ES-I3 (cell line): ENCODE measurements around the gene SRRM5.
"Not testable (repeated sequence)": the region's sequence is repeated elsewhere in the genome, so short reads cannot be mapped to it uniquely, and the experiment has no call there.

ENCODE experiments used
- H3K36me3 ChIP-seq: 2 replicates; pipeline ENCODE4 v1.6.1; 2013; ENCODE audit warnings: mild to moderate bottlenecking, low read length, control low read depth, moderate library complexity; ENCODE audit not compliant: insufficient read depth
- H3K4me1 ChIP-seq: 2 replicates; pipeline ENCODE4 v1.6.1; 2013; ENCODE audit warnings: mild to moderate bottlenecking, control low read depth, low read length; ENCODE audit not compliant: insufficient read depth
- H3K9ac ChIP-seq: 2 replicates; pipeline ENCODE4 v1.6.1; 2013; ENCODE audit warnings: low read depth, mild to moderate bottlenecking, low read length, moderate library complexity
- H3K9me3 ChIP-seq: 2 replicates; pipeline ENCODE4 v1.6.1; 2013; ENCODE audit warnings: mild to moderate bottlenecking, low read length, moderate library complexity; ENCODE audit not compliant: control insufficient read depth, insufficient read depth

Gene SRRM5

DNA sequence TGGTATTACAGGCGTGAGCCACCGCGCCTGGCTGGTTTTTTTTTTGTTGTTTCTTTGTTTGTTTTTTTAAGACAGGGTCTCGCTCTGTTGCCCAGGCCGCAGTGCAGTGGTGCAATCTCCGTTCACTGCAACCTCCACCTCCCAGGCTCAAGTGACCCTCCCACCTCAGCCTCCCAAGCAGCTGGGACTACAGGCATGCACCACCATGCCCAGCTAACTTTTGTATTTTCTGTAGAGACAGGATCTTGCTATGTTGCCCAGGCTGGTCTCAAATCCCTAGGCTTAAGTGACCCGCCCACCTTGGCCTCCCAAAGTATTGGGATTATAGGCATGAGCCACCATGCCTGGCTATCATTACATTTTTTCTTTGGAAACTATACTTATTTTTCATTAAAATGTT, 38.4 kb downstream of the SRRM5 start:
- H3K36me3 ChIP-seq, H3K9ac ChIP-seq, H3K9me3 ChIP-seq, H3K4me1 ChIP-seq: not testable (repeated sequence)

DNA sequence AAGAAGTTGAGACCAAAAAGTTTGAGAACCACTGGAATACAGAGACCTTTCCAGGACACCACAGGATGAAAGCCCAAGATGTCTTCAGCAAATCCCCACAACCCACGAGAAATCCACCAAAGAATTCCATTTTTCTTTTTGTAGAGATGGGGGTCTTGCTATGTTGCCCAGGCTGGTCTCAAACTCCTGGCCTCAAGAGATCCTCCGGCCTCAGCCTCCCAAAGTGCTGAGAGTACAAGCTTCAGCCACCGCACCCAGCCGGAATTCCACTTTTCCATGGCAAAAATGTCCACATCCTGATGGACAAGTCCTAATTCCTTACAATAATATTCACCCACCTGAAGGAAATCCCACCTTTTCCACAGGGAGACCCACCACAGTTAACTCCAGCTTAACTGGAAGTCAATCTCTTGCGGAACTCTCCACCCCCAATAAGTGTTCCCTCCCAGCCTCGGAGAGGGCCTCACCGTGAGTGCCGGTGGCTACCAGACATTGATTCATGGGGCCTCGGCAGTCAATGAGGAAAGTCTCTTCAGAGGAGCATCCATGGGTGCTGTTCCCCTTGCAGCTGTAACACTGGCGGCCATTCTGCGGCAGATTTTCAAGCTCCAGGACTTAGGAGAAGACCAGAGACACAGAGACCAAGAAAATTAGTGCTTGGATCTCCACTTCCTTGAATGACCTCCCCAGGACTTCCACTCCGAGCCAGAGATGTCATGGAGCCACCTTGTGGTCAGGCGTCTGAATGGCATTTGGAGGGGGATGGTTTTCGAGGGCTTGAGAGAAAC, 40.1 kb downstream of the SRRM5 start:
- Histone ChIP-seq H3K4me1 (no peaks in the 10 kb centered on the region), H3K36me3 (no peaks in the 10 kb centered on the region; the same call in 1 of the 2 replicates), H3K9me3 (no peaks in the 10 kb centered on the region), H3K9ac (no peak overlapping the region)

DNA sequence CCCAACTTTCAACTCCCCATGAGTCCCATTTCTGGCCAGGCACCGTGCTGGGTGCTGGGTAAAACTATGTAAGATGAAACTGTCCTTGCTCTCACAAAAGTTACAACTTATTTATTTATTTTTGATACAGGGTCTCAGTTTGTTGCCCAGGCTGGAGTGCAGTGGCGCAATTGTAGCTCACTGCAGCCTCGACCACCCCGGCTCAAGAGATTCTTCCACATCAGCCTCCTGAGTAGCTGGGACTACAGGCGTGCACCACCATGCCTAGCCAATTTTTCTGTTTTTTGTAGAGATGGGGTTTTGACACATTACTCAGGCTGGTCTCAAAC, 40.6 kb downstream of the SRRM5 start:
- no peak overlapping the region for H3K9ac ChIP-seq
- H3K9me3 ChIP-seq, result no peaks in the 10 kb centered on the region
- H3K36me3 ChIP-seq, result no peaks in the 10 kb centered on the region; the same call in 1 of the 2 replicates
- no peaks in the 10 kb centered on the region for H3K4me1 ChIP-seq

DNA sequence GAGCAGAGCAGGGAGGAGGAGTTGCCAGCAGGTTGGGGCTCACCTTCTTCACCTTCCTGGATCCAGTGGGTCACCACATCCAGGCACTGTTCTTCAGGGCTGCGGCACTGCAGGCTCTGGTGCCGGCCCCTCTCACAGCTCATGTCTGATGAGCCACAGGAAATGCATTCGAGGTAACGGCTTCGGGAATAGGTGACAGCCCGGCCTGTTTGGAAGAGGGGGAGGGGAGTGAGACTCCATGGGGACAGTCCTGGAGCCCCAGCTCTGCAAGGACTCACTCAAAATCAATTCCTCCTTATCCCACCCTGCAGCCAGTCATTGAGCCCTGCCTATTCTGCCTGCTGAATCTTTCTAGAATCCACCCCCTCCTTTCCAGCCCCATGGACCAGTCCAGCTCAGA, 44.5 kb downstream of the SRRM5 start:
- H3K9ac ChIP-seq, result no peak overlapping the region
- no peaks in the 10 kb centered on the region for H3K9me3 ChIP-seq
- no peaks in the 10 kb centered on the region for H3K4me1 ChIP-seq
- peaks cover 5% of the 10 kb centered on the region; the same call in 1 of the 2 replicates for H3K36me3 ChIP-seq

DNA sequence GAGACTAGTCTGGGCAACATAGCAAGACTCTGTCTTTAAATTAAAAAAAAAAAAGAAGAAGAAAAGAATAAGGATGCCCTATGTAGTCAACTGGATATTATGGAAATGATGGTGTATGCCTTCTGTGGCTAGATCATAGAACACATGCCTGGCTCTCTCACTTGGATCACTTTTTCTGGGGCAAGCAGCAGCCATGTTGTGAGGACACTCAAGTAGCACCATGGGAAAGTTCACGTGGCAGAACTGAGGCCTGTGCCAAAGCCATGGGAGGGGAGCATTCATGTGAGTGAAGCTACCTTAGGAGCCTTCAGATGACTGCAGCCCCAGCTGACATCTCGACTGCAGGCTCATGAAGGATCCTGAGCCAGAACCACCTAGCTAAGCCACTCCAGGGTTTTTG, 46.1 kb downstream of the SRRM5 start:
- peaks cover 5% of the 10 kb centered on the region; the same call in 1 of the 2 replicates for H3K36me3 ChIP-seq
- H3K9ac ChIP-seq, result no peak overlapping the region
- H3K9me3 ChIP-seq, result no peaks in the 10 kb centered on the region
- no peaks in the 10 kb centered on the region for H3K4me1 ChIP-seq

DNA sequence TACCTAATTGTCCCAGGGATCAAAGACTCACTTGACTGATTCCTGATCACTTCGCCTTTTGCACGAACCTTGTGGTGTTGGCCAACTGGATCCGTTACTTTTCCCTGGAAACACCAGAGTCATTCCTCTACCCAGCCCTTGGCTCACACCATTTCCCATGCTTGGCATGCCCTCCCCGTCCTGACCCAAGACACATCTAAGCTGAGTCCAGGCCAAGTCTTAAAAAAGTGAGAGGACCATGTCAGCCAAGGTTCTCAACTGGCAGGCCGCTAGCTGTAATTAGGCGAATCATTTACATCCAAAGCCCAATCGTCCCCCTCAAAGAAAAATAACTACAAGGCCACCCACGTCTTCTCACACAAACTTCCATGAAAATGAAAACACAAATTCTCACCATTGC, 46.6 kb downstream of the SRRM5 start:
- H3K36me3 ChIP-seq, result peaks cover 5% of the 10 kb centered on the region; the same call in 1 of the 2 replicates

DNA sequence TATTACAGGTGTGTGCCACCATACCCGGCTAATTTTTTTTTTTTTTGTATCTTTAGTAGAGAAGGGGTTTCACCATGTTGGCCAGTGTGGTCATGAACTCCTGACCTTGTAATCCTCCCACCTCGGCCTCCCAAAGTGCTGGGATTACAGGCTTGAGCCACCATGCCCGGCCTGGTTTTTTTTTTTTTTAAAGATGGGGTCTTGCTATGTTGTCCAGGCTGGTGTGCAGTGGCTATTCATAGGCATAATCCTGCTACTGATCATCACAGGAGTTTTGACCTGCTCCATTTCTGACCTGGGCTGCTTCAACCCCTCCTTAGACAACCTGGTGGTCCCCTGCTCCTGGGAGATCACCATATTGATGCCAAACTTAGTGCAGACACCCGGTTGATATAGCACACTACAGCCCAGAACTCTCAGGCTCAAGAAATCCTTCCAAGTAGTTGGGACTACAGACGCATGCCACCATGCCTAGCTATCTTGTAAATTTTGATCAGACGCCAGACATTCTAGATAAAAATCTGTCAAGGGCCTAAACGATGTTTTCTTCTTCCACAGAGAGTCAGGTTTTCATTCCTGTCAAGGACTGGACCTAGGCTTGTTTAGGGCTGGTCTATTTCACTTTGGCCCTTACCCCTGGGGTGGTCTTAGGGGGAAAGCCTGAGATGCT, 48.5 kb downstream of the SRRM5 start:
- peaks cover 5% of the 10 kb centered on the region; the same call in 1 of the 2 replicates for H3K36me3 ChIP-seq
- no peaks in the 10 kb centered on the region for H3K9me3 ChIP-seq
- no peak overlapping the region for H3K9ac ChIP-seq
- H3K4me1 ChIP-seq, result no peaks in the 10 kb centered on the region

More for the DNA sequence above, 46.6 kb downstream of the SRRM5 start:
- Histone ChIP-seq H3K4me1 (no peaks in the 10 kb centered on the region), H3K9me3 (no peaks in the 10 kb centered on the region), H3K9ac (no peak overlapping the region)

DNA sequence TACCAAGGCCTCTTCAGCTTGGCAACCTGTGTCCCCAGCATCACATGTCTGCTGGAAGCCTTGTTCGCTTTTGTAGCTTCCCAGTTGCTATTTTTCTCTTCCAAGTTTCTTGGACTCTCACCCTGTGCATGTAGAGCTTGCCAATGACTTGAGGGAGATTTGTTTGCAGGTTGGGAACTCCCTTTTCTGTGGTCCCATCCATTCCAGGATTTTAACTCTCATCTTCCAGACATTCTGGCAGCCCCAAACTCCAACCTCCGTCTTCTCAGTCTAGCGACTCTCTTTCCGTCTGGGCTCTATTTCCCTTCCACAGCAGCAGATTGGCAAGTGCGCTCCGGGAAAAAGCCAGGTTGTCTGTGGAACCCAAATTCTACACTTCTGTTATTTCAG, 49.1 kb downstream of the SRRM5 start:
- Histone ChIP-seq H3K9me3 (no peaks in the 10 kb centered on the region), H3K4me1 (no peaks in the 10 kb centered on the region), H3K36me3 (0 out of 2 replicates have a peak, but pooled peaks cover 5% of the 10 kb centered on the region), H3K9ac (no peak overlapping the region)

DNA sequence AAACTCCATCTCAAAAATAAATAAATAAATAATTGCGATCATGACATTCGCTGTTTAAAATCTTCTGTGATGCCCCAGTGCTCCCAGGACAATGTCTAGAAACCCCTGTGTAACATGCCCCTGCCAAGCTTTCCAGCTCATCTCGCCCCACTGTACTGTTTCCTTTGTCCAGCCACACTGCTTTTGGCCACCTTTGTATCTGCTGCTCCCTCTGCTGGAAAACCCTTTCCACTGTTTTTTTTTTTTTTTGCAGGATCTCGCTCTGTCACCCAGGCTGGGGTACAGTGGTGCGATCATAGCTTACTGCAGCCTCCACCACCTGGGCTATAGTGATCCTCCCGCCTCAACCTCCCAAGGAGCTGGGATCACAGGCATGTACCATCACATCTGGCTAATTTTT, 50.6 kb downstream of the SRRM5 start:
- H3K4me1 ChIP-seq, result no peaks in the 10 kb centered on the region
- 0 out of 2 replicates have a peak, but pooled peaks cover 5% of the 10 kb centered on the region for H3K36me3 ChIP-seq
- H3K9ac ChIP-seq, result no peak overlapping the region
- no peaks in the 10 kb centered on the region for H3K9me3 ChIP-seq

DNA sequence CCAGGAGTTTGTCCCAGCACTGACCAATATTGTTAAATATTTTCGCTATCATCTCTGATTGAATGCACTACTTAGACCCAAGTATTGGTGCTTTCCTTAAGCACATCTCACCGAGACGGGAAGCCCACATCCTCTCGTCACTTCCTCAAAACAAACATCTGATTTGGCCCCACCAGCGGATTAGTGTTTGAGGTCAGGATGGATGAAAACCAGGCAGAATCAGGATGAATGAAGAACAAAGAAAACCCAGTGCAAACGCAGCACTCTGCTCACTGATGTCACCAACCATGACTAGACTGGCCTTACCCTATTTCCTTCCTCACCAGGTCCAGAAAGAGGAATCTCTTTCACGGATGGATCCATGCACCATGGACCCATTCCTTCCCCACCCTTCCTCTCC, 52.1 kb downstream of the SRRM5 start:
- Histone ChIP-seq H3K36me3 (0 out of 2 replicates have a peak, but pooled peaks cover 5% of the 10 kb centered on the region), H3K9ac (no peak overlapping the region), H3K9me3 (no peaks in the 10 kb centered on the region), H3K4me1 (no peaks in the 10 kb centered on the region)
